A673 (cell line): ENCODE results near the gene RPS6KA3.

Experiments
- EZH2 ChIP-seq: fragments of 200-600 bp; sonication (generic); IDR thresholded peaks from 2 replicates; pipeline ENCODE4 v1.6.1; 2017; ENCODE audit warnings: borderline replicate concordance, low read depth, mild to moderate bottlenecking, mixed read lengths, antibody characterized with exemption, low read length; ENCODE audit not compliant: poor library complexity, severe bottlenecking
- TF ChIP-seq, protein P1 (sequence below): fragments of 300-800, 200-600 bp; sonication (generic); conservative IDR thresholded peaks from 2 replicates; pipeline ENCODE4 v1.5.1; 2017; ENCODE audit warnings: low read depth, mild to moderate bottlenecking, antibody characterized with exemption, low read length, moderate library complexity, mixed read lengths

DNA sequence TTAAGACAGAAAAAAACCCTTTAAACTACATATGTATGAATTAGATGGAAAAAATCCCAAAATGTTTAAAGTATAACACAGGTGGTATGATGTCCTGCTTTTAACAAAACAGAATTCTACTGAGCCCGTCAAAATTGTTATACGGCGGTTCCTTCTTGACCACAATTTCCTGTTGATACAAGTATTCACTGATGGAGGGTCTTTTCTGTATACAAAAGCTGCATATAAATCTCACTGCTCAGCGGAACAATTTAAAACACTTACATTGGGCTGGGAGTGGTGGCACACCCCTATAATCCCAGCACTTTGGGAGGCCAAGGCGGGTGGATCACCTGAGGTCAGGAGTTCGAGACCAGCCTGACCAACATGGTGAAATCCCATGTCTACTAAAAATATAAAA, 62.4 kb downstream of the RPS6KA3 start:
- TF ChIP-seq, protein P1, sequence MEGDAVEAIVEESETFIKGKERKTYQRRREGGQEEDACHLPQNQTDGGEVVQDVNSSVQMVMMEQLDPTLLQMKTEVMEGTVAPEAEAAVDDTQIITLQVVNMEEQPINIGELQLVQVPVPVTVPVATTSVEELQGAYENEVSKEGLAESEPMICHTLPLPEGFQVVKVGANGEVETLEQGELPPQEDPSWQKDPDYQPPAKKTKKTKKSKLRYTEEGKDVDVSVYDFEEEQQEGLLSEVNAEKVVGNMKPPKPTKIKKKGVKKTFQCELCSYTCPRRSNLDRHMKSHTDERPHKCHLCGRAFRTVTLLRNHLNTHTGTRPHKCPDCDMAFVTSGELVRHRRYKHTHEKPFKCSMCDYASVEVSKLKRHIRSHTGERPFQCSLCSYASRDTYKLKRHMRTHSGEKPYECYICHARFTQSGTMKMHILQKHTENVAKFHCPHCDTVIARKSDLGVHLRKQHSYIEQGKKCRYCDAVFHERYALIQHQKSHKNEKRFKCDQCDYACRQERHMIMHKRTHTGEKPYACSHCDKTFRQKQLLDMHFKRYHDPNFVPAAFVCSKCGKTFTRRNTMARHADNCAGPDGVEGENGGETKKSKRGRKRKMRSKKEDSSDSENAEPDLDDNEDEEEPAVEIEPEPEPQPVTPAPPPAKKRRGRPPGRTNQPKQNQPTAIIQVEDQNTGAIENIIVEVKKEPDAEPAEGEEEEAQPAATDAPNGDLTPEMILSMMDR: no peak
- no peak for TF ChIP-seq EZH2
